Smooth muscle cell (in vitro differentiated cells): ENCODE data around the gene MMP24OS. TPM values are rescaled to one million over a fixed set of nuclear protein-coding genes. Genes with fewer than 3 reads are reported as not detected.

Source experiments
- DNase-seq: peaks from one replicate; lab custom pipeline; 2025; ENCODE audit not compliant: unreplicated experiment; lab: John Stamatoyannopoulos, UW
- H2AFZ ChIP-seq: fragments of 200-600 bp; sonication (generic); 2 replicates; pipeline ENCODE4 v1.6.0; 2016; ENCODE audit warnings: antibody characterized with exemption, low read depth, mild to moderate bottlenecking
- H3F3A ChIP-seq: fragments of 200-600 bp; sonication (generic); 2 replicates; pipeline ENCODE4 v1.6.0; 2017; ENCODE audit warnings: antibody characterized with exemption, low read depth
- H3K27ac ChIP-seq: fragments of 200-600 bp; sonication (generic); 2 replicates; pipeline ENCODE4 v1.5.1; 2016; ENCODE audit warnings: low read depth, mild to moderate bottlenecking
- H3K27me3 ChIP-seq: fragments of 200-600 bp; sonication (generic); 2 replicates; pipeline ENCODE4 v1.6.1; 2016; ENCODE audit warnings: low read depth, mild to moderate bottlenecking
- H3K36me3 ChIP-seq: fragments of 200-600 bp; sonication (generic); 2 replicates; pipeline ENCODE4 v1.5.1; 2016; ENCODE audit warnings: low read depth
- H3K4me1 ChIP-seq: fragments of 200-600 bp; sonication (generic); 2 replicates; pipeline ENCODE4 v1.5.1; 2016; ENCODE audit warnings: low read depth
- H3K4me2 ChIP-seq: fragments of 200-600 bp; sonication (generic); 2 replicates; pipeline ENCODE4 v1.6.0; 2016; ENCODE audit warnings: mild to moderate bottlenecking
- H3K4me3 ChIP-seq: fragments of 200-600 bp; sonication (generic); 2 replicates; pipeline ENCODE4 v1.5.1; 2016; ENCODE audit warnings: mild to moderate bottlenecking
- H3K79me2 ChIP-seq: fragments of 200-600 bp; sonication (generic); 2 replicates; pipeline ENCODE4 v1.6.0; 2016; ENCODE audit warnings: low read depth, mild to moderate bottlenecking
- H3K9ac ChIP-seq: fragments of 200-600 bp; sonication (generic); 2 replicates; pipeline ENCODE4 v1.6.0; 2016; ENCODE audit warnings: low read depth
- H3K9me3 ChIP-seq: fragments of 200-600 bp; sonication (generic); replicated peaks from 2 replicates; pipeline ENCODE4 v1.5.1; 2016; ENCODE audit warnings: low read depth
- H4K20me1 ChIP-seq: fragments of 200-600 bp; sonication (generic); 2 replicates; pipeline ENCODE4 v1.6.0; 2016; ENCODE audit warnings: low read depth
- WGBS: methylation state at CpG from one replicate; pipeline ENCODE4 v1.1.7; 2016; ENCODE audit warnings: low lambda C conversion rate; 5-methylcytosine and 5-hydroxymethylcytosine counted together
- polyA plus RNA-seq: library from polyadenylated mRNA; unstranded; fragments of >200 nt; fragmentation: Nextera tagmentation; extraction: Ambion mirVana; gene quantifications from 2 replicates; pipeline ENCODE4 v1.2.1, GENCODE V29; 2016
- total RNA-seq: library from RNA; depleted of rRNA; stranded (reverse); fragments of >200 nt; gene quantifications from 2 replicates; pipeline ENCODE4 v1.2.3, GENCODE V29; 2014
- TF ChIP-seq, protein P1 (sequence below): fragments of 200-600 bp; sonication (generic); IDR thresholded peaks from 2 replicates; pipeline ENCODE4 v1.5.1; 2017; ENCODE audit warnings: borderline replicate concordance, mild to moderate bottlenecking, antibody characterized with exemption; ENCODE audit not compliant: insufficient read depth, poor library complexity, severe bottlenecking

MMP24OS gene
- total and polyA plus RNA-seq, 2 experiments from 2014 or later: 14.3 to 44.7 TPM

DNA sequence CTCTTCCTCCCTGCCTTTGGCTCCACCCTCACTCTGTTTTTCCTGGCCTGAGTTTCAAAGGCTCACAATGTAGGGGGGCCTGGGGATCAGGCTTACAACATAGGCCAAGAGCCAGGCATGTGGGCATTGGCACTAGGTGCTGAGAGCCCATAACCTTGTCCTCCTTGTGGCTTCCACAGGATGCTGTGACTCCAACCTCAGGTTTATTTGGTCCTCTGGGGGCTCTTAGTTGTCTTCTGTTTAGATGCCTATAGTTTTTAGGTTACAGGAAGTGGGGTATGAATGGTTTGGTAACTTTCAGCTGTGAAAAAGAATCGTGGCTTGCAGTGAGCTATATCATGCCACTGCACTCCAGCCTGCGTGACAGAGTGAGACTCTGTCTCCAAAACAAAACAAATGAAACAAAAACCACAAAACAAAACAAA lies 25.9 kb downstream of the MMP24OS start:
- TF ChIP-seq, protein P1, sequence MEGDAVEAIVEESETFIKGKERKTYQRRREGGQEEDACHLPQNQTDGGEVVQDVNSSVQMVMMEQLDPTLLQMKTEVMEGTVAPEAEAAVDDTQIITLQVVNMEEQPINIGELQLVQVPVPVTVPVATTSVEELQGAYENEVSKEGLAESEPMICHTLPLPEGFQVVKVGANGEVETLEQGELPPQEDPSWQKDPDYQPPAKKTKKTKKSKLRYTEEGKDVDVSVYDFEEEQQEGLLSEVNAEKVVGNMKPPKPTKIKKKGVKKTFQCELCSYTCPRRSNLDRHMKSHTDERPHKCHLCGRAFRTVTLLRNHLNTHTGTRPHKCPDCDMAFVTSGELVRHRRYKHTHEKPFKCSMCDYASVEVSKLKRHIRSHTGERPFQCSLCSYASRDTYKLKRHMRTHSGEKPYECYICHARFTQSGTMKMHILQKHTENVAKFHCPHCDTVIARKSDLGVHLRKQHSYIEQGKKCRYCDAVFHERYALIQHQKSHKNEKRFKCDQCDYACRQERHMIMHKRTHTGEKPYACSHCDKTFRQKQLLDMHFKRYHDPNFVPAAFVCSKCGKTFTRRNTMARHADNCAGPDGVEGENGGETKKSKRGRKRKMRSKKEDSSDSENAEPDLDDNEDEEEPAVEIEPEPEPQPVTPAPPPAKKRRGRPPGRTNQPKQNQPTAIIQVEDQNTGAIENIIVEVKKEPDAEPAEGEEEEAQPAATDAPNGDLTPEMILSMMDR: no peak
- Histone ChIP-seq H3K4me3 (no peak overlapping the region), H4K20me1 (peaks cover 22% of the 10 kb centered on the region), H3K27me3 (no peaks in the 10 kb centered on the region), H3K9ac (no peak overlapping the region), H3K27ac (no peak overlapping the region), H3K79me2 (no peaks in the 10 kb centered on the region), H2AFZ (no peak overlapping the region), H3F3A (no peaks in the 10 kb centered on the region), H3K4me1 (no peaks in the 10 kb centered on the region), H3K36me3 (no peaks in the 10 kb centered on the region), H3K9me3 (no peaks in the 10 kb centered on the region), H3K4me2 (no peak overlapping the region)
- 83% methylated on average over 2 of the region's 2 CpGs for WGBS
- no peak for DNase-seq

DNA sequence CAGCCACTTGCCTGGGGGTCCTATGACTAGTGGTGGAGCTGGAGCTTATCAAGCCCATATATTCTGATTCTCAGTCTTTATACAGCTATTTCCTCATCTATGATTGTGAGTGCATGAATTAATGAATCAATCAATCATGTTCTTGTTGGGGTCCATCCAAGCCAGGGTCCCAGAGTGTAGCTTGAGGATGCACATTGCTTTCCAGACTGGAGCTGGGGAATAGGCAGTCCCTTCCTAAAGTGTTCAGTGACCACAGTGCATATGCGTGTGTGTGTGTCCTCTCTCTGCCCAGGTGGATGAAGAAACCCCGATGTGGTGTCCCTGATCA lies 26.3 kb downstream of the MMP24OS start:
- H3K79me2 ChIP-seq: no peaks in the 10 kb centered on the region
- peaks cover 27% of the 10 kb centered on the region for H4K20me1 ChIP-seq
- H3K27me3 ChIP-seq: no peaks in the 10 kb centered on the region
- H2AFZ ChIP-seq: no peak overlapping the region
- H3F3A ChIP-seq: no peaks in the 10 kb centered on the region
- no peak overlapping the region for H3K4me2 ChIP-seq
- H3K9ac ChIP-seq: no peak overlapping the region
- WGBS: 97% methylated on average over 2 of the region's 2 CpGs
- DNase-seq: no peak
- H3K4me1 ChIP-seq: no peaks in the 10 kb centered on the region
- no peak overlapping the region for H3K27ac ChIP-seq
- no peaks in the 10 kb centered on the region for H3K36me3 ChIP-seq
- TF ChIP-seq, protein P1: no peak
- H3K9me3 ChIP-seq: no peaks in the 10 kb centered on the region
- H3K4me3 ChIP-seq: no peak overlapping the region

DNA sequence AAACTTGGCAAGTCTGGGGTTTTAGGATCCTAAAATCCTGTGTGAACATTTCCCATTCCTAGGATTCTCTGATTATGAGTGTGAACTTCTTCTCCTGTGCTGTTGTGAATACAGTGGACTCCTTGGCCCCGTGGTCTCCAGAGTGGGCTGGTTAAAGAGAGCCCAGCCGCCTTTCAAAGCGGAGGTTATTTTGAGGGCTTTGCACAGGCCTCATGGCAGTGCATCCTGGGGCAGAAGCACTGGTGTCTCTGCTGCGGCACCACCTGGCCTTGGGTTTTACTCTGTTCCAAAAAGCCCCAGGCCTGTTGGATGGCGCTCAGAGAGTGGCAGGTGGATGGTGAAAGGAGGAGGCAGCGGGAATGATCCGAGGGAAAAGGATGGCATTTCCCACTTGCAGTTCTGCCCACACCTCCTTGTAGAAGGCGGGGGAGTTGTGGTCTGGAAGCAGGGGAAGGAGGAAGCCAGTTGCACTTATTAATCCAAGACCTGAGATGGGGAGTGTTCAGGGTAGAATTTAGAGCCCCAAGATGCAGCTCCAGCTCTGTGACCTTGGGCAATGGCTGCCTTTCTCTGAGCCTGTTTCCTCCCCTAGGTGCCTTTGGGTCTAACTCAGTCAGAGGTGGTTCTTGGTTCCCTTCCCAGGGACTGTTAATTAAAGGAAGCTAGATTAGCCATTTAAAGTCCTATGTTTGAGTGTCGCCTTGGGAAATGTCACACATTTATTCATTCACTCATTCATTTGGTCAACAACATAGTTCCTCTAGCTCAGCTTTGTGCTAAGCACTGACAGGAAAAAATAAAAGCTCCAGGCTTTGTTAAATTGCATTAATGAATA lies 29.1 kb downstream of the MMP24OS start:
- Histone ChIP-seq H3K36me3 (no peaks in the 10 kb centered on the region), H3K9me3 (no peaks in the 10 kb centered on the region), H3F3A (no peaks in the 10 kb centered on the region), H3K4me3 (no peak overlapping the region), H3K27ac (no peak overlapping the region), H3K4me2 (no peak overlapping the region), H3K9ac (no peak overlapping the region), H4K20me1 (peaks cover 30% of the 10 kb centered on the region), H3K79me2 (no peaks in the 10 kb centered on the region), H3K4me1 (no peaks in the 10 kb centered on the region), H2AFZ (no peak overlapping the region), H3K27me3 (no peaks in the 10 kb centered on the region)
- 91% methylated on average over 9 of the region's 9 CpGs for WGBS
- TF ChIP-seq, protein P1: no peak
- no peak for DNase-seq

DNA sequence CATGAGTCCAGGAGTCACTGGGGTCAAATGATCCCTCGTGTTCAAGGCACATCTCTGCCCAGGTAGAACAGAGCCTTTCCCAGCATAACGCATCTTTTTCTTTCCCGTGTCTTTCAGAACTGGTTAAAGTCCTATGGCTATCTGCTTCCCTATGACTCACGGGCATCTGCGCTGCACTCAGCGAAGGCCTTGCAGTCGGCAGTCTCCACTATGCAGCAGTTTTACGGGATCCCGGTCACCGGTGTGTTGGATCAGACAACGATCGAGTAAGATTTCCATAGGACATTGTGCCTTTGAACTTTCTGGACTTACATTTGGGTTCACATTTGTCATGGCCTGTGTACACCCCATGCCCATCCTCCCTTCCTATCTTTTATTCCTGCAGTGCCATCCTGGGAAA lies 31.2 kb downstream of the MMP24OS start:
- DNase-seq: no peak
- peaks cover 30% of the 10 kb centered on the region for H4K20me1 ChIP-seq
- no peaks in the 10 kb centered on the region for H3K36me3 ChIP-seq
- TF ChIP-seq, protein P1: no peak
- H3K4me3 ChIP-seq: no peak overlapping the region
- 51% methylated on average over 12 of the region's 12 CpGs for WGBS
- no peak overlapping the region for H3K27ac ChIP-seq
- H2AFZ ChIP-seq: no peak overlapping the region
- H3K4me2 ChIP-seq: no peak overlapping the region
- no peaks in the 10 kb centered on the region for H3K79me2 ChIP-seq
- no peaks in the 10 kb centered on the region for H3F3A ChIP-seq
- no peak overlapping the region for H3K9ac ChIP-seq
- H3K9me3 ChIP-seq: no peaks in the 10 kb centered on the region
- no peaks in the 10 kb centered on the region for H3K27me3 ChIP-seq
- no peaks in the 10 kb centered on the region for H3K4me1 ChIP-seq
